HCT116 (cell line): Measurements from ENCODE around the gene USP43.

Source experiments
- POLR2A ChIP-seq: IDR thresholded peaks from 2 replicates; pipeline ENCODE4 v1.7.0; 2011; ENCODE audit warnings: borderline replicate concordance; ENCODE audit not compliant: insufficient read depth, insufficient read length; ENCODE audit errors: extremely low read depth
- ZNF274 ChIP-seq: fragments of 200-500 bp; sonication (Bioruptor generic); IDR thresholded peaks from 2 replicates; pipeline ENCODE4 v1.6.1; 2014; ENCODE audit warnings: mild to moderate bottlenecking, low read depth, low read length, inconsistent platforms
- TF ChIP-seq, protein P1 (sequence below), 3 experiments: fragments of 200-600 bp in 1 of 3; sonication (generic) in 1 of 3; IDR thresholded peaks in 2 of 3; conservative IDR thresholded peaks in 1 of 3; 2 replicates each; pipeline ENCODE4 v1.5.1; 2012 to 2017; ENCODE audit warnings: low read depth in 2 of 3, low read length in 2 of 3, antibody characterized with exemption in 1 of 3, borderline replicate concordance in 1 of 3, control low read depth in 1 of 3, mild to moderate bottlenecking in 1 of 3, mixed read lengths in 1 of 3, mixed run types in 1 of 3, moderate library complexity in 1 of 3; ENCODE audit not compliant: insufficient read depth in 1 of 3

DNA sequence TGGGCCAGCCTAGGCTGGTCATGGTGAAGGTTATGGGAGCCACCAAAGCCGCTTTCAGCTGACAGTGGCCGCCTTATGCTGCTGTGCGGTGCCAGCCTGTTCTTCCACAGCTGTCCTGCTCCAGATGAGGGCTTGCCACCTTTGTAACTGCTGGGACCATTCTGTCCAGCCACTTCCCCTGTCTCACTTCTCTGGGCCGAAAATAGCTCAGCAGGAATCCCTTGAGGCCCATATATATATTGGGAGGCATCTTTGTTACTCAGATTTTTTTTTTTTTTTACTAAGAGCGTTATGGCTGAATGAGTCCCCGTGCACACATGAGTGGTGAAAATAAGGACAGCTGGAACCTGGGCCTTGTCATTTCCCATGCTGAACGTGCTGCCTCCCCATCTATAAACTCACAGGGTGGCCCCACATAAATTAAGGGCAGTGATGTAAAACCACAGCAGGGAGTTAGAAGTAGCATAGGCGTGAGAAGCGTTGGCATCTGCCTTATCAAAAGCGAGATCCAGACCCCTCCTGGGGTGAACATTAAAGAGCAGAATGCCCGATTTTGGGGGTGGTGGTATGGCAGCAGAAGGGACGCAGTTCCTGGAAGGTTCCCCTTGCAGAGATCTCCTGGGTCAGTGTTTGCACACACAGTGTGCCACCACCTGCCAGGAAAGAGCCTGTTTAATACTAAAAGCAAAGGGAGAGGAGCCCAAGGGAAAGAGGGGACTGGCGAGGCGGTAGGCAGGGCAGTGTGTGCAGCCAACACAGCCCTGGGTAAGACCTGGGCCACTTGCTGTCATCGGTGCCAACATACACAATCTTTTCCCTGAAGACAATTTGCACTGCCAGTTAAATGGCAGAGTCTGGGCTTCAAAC is 57.8 kb downstream of the USP43 start:
- TF ChIP-seq, protein P1, sequence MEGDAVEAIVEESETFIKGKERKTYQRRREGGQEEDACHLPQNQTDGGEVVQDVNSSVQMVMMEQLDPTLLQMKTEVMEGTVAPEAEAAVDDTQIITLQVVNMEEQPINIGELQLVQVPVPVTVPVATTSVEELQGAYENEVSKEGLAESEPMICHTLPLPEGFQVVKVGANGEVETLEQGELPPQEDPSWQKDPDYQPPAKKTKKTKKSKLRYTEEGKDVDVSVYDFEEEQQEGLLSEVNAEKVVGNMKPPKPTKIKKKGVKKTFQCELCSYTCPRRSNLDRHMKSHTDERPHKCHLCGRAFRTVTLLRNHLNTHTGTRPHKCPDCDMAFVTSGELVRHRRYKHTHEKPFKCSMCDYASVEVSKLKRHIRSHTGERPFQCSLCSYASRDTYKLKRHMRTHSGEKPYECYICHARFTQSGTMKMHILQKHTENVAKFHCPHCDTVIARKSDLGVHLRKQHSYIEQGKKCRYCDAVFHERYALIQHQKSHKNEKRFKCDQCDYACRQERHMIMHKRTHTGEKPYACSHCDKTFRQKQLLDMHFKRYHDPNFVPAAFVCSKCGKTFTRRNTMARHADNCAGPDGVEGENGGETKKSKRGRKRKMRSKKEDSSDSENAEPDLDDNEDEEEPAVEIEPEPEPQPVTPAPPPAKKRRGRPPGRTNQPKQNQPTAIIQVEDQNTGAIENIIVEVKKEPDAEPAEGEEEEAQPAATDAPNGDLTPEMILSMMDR (IDR thresholded peaks at IDR 0.05 in 2 of 3, conservative IDR thresholded peaks at IDR 0.05 in 1 of 3; ENCODE audit: borderline replicate concordance in 1 of 3, insufficient read depth in 1 of 3, low read depth in 2 of 3, low read length in 2 of 3) = no peak
- TF ChIP-seq ZNF274 (no peak), POLR2A (no peak)
